Ectodermal cell (in vitro differentiated cells): ENCODE measurements around the gene P2RY6.
A peak's percentile ranks its signal among the peaks of the same experiment; 100 is the strongest.

Source experiments
- H3K27ac ChIP-seq: 2 replicates; pipeline ENCODE4 v1.7.0; 2013; ENCODE audit warnings: mild to moderate bottlenecking, low read depth, low read length; ENCODE audit not compliant: insufficient read depth, poor library complexity, severe bottlenecking
- H3K27me3 ChIP-seq: 2 replicates; pipeline ENCODE4 v1.7.0; 2013; ENCODE audit warnings: mild to moderate bottlenecking, low read length; ENCODE audit not compliant: insufficient read depth, control insufficient read depth, poor library complexity, severe bottlenecking
- H3K36me3 ChIP-seq: one replicate; pipeline ENCODE4 v1.7.0; 2013; ENCODE audit warnings: low read length; ENCODE audit not compliant: control insufficient read depth, insufficient read depth
- H3K4me1 ChIP-seq: one replicate; pipeline ENCODE4 v1.7.0; 2013; ENCODE audit warnings: low read length; ENCODE audit not compliant: control insufficient read depth, insufficient read depth
- H3K4me3 ChIP-seq: 2 replicates; pipeline ENCODE4 v1.7.0; 2013; ENCODE audit warnings: low read depth, low read length, control low read depth; ENCODE audit not compliant: insufficient read depth
- H3K9me3 ChIP-seq: 2 replicates; pipeline ENCODE4 v1.7.0; 2013; ENCODE audit warnings: mild to moderate bottlenecking, low read length, moderate library complexity; ENCODE audit not compliant: control insufficient read depth
- WGBS, 2 experiments: methylation state at CpG; one replicate each; pipeline ENCODE4 v1.1.7; 2013; ENCODE audit warnings: missing lambda C conversion rate in 2 of 2; 5-methylcytosine and 5-hydroxymethylcytosine counted together

P2RY6 gene

DNA sequence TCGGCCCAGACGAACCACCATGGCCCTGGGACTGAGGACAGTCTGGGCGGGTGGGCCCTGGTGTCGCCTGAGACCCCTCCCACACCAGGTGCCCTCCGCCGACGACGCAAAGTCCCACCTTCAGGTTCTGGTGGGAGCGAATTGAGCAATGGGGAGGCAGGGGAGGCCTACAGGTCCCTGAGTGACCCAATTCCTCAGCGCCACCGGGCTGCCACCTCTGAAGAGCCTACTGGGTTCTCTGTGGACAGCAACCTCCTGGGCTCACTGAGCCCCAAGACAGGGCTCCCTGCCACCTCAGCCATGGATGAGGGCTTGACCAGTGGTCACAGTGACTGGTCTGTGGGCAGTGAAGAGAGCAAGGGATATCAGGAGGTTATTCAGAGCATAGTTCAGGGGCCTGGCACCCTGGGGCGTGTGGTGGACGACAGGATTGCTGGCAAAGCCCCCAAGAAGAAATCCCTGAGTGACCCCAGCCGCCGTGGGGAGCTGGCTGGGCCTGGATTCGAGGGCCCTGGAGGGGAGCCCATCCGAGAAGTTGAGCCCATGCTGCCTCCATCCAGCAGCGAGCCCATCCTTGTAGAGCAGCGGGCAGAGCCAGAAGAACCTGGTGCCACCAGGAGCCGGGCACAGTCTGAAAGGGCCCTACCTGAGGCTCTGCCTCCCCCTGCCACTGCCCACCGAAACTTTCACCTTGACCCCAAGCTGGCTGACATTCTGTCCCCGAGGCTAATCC lies 38.7 kb downstream of the P2RY6 start:
- H3K4me1 ChIP-seq, result peaks cover 60% of the 10 kb centered on the region
- no peak overlapping the region for H3K27ac ChIP-seq
- H3K4me3 ChIP-seq, result no peak overlapping the region
- WGBS, 2 experiments, result 94 to 96% methylated on average over 22 of the region's 22 CpGs
- H3K9me3 ChIP-seq, result no peaks in the 10 kb centered on the region
- peaks cover 5% of the 10 kb centered on the region for H3K36me3 ChIP-seq
- H3K27me3 ChIP-seq, result peaks cover 10% of the 10 kb centered on the region

DNA sequence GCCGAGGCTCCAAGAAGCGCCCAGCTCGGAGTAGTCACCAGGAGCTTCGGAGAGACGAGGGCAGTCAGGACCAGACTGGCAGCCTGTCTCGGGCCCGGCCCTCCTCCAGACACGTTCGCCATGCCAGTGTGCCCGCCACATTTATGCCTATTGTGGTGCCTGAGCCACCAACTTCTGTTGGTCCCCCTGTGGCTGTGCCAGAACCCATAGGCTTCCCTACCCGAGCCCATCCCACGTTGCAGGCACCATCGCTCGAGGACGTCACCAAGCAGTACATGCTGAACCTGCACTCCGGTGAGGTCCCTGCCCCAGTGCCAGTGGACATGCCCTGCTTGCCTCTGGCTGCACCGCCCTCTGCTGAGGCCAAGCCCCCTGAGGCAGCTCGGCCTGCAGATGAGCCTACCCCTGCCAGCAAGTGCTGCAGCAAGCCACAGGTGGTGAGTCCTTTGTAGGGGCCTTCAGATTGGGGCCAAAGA lies 39.3 kb downstream of the P2RY6 start:
- no peak overlapping the region for H3K27ac ChIP-seq
- H3K9me3 ChIP-seq, result no peaks in the 10 kb centered on the region
- peaks cover 5% of the 10 kb centered on the region for H3K36me3 ChIP-seq
- H3K4me3 ChIP-seq, result no peak overlapping the region
- peaks cover 6% of the 10 kb centered on the region for H3K27me3 ChIP-seq
- 91 to 93% methylated on average over 18 of the region's 18 CpGs for WGBS, 2 experiments
- peaks cover 58% of the 10 kb centered on the region for H3K4me1 ChIP-seq

- H3K9me3 ChIP-seq, result no peaks in the 10 kb centered on the region
- 92% methylated on average over 2 of the region's 2 CpGs for WGBS, 2 experiments
- peaks cover 5% of the 10 kb centered on the region for H3K36me3 ChIP-seq
- H3K27ac ChIP-seq, result no peak overlapping the region
- peaks cover 4% of the 10 kb centered on the region for H3K27me3 ChIP-seq
- peaks cover 59% of the 10 kb centered on the region for H3K4me1 ChIP-seq
- H3K4me3 ChIP-seq, result peak overlapping the region; percentile 33
These were observed 39.9 kb downstream of the P2RY6 start for GRCh38 chr11:73312036-73312435.

DNA sequence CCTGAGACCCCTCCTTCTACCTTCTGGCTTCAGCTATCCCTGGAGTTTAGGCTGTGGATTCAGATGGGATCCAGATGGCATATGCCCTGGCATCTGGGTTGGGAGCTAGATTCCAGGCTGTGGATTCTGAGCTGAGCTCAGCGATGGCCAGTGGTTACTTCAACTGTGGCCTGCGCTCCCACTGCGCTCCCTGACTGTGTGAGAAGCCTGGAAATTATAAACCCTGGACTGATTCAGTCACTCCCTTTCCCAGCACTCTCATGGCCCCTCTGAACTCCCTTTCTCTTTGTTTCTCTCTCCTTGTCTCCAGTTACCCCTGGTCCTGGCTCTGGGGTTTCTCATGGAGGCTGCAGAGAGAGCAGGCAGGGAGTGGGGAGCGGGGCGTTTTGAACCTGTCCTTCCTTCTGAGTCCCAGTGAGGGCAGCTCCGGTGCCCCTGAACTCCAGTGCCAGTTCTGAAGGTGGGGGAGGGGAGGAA lies 40.8 kb downstream of the P2RY6 start:
- H3K27ac ChIP-seq, result no peak overlapping the region
- H3K4me1 ChIP-seq, result peaks cover 68% of the 10 kb centered on the region

GRCh38 chr11:73313652-73314051 lies 41.5 kb downstream of the P2RY6 start:
- H3K27ac ChIP-seq, result no peak overlapping the region
- 92 to 93% methylated on average over 1 of the region's 1 CpG for WGBS, 2 experiments
- H3K36me3 ChIP-seq, result peaks cover 7% of the 10 kb centered on the region
- H3K4me1 ChIP-seq, result peaks cover 70% of the 10 kb centered on the region
- H3K4me3 ChIP-seq, result no peak overlapping the region
- no peaks in the 10 kb centered on the region for H3K9me3 ChIP-seq
- H3K27me3 ChIP-seq, result peaks cover under 1% of the 10 kb centered on the region

More for the DNA sequence above, 40.8 kb downstream of the P2RY6 start:
- peaks cover 5% of the 10 kb centered on the region for H3K36me3 ChIP-seq
- 82% methylated on average over 6 of the region's 6 CpGs for WGBS, 2 experiments
- peaks cover 4% of the 10 kb centered on the region for H3K27me3 ChIP-seq
- no peaks in the 10 kb centered on the region for H3K9me3 ChIP-seq
- peak overlapping the region; percentile 33 for H3K4me3 ChIP-seq

GRCh38 chr11:73314117-73314961 lies 42.2 kb downstream of the P2RY6 start:
- no peaks in the 10 kb centered on the region for H3K27me3 ChIP-seq
- H3K4me3 ChIP-seq, result no peak overlapping the region
- peaks cover 8% of the 10 kb centered on the region for H3K36me3 ChIP-seq
- 67 to 68% methylated on average over 11 of the region's 11 CpGs for WGBS, 2 experiments
- no peaks in the 10 kb centered on the region for H3K9me3 ChIP-seq
- H3K4me1 ChIP-seq, result peaks cover 70% of the 10 kb centered on the region
- no peak overlapping the region for H3K27ac ChIP-seq

GRCh38 chr11:73315293-73316020 lies 43.3 kb downstream of the P2RY6 start:
- H3K27ac ChIP-seq, result no peak overlapping the region
- H3K27me3 ChIP-seq, result no peaks in the 10 kb centered on the region
- H3K4me3 ChIP-seq, result no peak overlapping the region
- H3K4me1 ChIP-seq, result peaks cover 65% of the 10 kb centered on the region
- H3K9me3 ChIP-seq, result no peaks in the 10 kb centered on the region
- peaks cover 8% of the 10 kb centered on the region for H3K36me3 ChIP-seq
- WGBS, 2 experiments, result 50 to 53% methylated on average over 6 to 9 of the region's 9 CpGs

- peaks cover 4% of the 10 kb centered on the region for H3K36me3 ChIP-seq
- H3K4me3 ChIP-seq, result no peak overlapping the region
- H3K27me3 ChIP-seq, result no peaks in the 10 kb centered on the region
- H3K9me3 ChIP-seq, result no peaks in the 10 kb centered on the region
- H3K27ac ChIP-seq, result no peak overlapping the region
- 92 to 95% methylated on average over 1 of the region's 1 CpG for whole genome bisulfite sequencing, 2 experiments
- peaks cover 60% of the 10 kb centered on the region for H3K4me1 ChIP-seq
These were observed 44.3 kb downstream of the P2RY6 start for GRCh38 chr11:73316422-73316821.

GRCh38 chr11:73317373-73317772 lies 45.2 kb downstream of the P2RY6 start:
- H3K9me3 ChIP-seq, result no peaks in the 10 kb centered on the region
- 95% methylated on average over 4 of the region's 4 CpGs for WGBS, 2 experiments
- H3K4me1 ChIP-seq, result peaks cover 59% of the 10 kb centered on the region
- no peaks in the 10 kb centered on the region for H3K27me3 ChIP-seq
- H3K27ac ChIP-seq, result no peak overlapping the region
- H3K4me3 ChIP-seq, result no peak overlapping the region
- peaks cover 4% of the 10 kb centered on the region for H3K36me3 ChIP-seq
